Activated CD4-positive, alpha-beta T cell treated with anti-CD3 and anti-CD28 coated beads, Interleukin-2, amount 50 U/mL, for 16 hours (primary cell): Measurements from ENCODE around the gene CLIP1.
"Not testable (repeated sequence)": the region's sequence is repeated elsewhere in the genome, so short reads cannot be mapped to it uniquely, and the experiment has no call there.

Experiments
- DNase-seq: peaks from one replicate; pipeline ENCODE4 v3.0.0-alpha.2; 2020

Gene CLIP1

GRCh38 chr12:122421821-122422729, at the start of gene CLIP1:
TSS of gene CLIP1 (minus strand) at chr12:122422669. CDS start at chr12:122380452, 42,217 bp downstream.
- DNase-seq, result peak; percentile 60

DNA sequence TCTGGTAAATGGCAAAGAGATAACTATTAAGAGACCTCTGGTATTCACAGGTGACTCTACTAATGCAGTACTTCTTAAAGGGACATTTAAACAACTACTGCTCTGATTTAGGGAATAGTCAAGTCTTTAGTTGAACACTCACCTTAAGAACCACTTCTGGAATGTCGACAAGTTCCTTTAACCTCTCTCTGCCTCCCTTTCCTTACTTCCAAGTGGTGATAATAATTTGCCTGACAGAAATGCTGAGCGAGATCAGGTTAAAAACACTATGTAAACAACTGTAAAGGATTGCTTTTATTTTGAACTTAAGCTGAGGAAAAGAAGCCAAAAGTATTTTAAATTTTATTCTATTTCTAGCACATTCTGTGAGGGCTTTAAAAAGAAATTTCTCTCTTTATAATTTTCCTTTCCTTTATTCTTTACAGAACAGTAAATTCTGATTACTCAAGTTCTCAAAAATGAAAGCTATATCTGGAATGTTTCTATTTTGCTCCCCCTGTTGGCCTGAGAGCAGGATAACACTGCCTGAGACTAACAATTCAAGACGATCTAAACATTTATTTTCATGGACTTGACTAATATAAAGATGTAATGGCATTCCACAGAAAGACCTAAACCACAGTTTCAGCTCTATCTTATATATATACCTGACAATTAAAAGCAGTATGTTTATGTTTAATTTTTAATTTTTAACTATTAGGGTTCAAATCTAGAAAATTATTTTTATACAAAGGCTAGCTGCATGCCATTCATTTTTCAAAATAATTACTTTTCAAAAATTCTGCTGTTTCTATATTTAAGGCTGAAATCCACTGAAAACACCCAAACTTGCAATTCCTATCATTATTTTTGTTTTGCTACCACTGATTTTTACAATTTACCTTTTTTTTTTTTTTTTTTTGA, 49.1 kb upstream of the CLIP1 start:
- peak; percentile 58 for DNase-seq

DNA sequence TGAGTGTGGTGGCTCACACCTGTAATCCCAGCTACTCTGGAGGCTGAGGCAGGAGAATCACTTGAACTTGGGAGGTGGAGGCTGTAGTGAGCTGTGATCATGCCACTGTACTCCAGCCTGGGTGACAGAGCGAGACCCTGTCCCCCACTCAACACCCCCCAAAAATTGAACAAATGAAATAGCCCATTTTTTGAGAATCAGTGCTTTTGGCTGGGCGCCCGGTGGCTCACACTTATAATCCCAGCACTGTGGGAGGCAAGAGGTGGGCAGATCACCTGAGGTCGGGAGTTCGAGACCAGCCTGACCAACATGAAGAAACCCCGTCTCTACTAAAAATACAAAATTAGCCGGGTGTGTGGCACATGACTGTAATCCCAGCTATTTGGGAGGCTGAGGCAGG, 48.1 kb upstream of the CLIP1 start:
- DNase-seq, result not testable (repeated sequence)

DNA sequence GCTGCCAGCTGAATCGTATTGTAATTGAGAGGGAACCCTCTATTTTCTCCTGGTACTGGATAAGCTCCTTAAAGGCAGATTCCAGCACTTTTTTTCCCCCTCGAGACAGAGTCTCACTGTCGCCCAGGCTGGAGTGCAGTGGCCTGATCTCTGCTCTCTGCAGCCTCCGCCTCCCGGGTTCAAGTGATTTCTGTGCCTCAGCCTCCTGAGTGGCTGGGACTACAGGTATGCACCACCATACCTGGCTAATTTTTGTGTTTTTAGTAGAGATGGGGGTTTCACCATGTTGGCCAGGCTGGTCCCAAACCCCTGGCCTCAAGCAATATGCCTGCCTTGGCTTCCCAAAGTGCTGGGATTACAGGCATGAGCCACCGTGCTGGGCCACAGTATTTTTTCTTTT, 47.4 kb upstream of the CLIP1 start:
- not testable (repeated sequence) for DNase-seq

DNA sequence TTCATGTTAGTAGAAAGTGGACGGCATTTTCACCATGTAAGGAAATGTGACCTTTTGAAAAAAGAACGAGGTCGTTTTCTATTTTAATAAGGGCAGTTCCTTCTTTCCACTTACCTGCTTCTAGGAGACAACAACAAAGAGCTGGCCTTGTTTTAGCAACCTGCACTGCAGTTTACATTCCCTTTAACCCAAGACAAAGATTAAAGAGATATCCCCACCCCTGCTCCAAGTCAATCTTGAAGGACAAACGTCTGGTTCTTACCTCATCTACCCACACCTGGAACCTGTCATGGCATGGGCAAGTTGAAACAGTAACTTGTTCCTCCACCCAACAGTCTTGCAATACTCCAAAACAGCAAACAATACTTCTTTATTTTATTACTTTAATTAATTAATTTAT, 45.5 kb upstream of the CLIP1 start:
- DNase-seq, result no peak

DNA sequence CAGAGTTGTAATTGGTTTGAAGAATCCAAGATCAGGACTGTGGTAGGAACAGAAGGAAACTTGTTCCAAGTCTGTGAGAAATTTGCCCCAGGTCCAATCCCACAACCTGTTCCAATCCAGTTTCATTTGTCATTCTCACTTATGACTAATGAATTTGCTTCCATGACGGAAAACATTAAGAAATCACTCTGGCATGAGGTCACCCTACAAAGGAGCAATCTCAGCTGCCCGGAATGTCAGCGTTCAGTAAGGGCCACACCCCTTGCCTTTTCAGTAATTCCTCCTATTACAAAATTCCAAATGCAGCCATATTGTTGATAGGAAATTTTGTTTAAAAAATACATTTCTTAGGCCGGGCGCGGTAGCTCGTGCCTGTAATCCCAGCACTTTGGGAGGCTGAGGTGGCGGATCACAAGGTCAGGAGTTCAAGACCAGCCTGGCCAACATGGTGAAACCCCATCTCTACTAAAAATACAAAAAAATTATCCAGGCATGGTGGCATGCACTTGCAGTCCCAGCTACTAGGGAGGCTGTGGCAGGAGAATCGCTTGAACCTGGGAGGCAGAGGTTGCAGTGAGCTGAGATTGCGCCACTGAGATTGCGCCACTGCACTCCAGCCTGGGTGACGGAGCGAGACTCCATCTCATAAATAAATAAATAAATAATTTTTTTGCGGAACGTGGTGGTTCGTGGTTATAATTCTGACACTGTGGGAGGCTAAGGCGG, 42.0 kb upstream of the CLIP1 start:
- DNase-seq, result not testable (repeated sequence)

DNA sequence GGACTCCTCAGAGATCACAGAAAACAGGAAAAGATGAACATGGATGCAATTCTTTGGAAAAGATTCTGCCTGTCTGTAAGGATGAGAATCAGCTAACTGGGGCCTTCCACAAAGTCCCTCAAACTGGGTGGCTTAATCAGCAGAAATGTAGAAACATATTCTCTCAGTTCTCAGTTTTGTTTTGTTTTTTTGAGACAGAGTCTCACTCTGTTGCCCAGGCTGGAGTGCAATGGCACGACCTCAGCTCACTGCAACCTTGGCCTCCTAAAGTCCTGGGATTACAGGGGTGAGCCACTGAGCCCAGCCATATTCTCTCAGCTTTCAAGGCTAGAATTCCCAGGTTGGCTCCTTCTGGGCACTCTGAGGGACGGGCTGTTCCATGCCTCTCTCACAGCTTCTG, 38.2 kb upstream of the CLIP1 start:
- DNase-seq, result no peak

DNA sequence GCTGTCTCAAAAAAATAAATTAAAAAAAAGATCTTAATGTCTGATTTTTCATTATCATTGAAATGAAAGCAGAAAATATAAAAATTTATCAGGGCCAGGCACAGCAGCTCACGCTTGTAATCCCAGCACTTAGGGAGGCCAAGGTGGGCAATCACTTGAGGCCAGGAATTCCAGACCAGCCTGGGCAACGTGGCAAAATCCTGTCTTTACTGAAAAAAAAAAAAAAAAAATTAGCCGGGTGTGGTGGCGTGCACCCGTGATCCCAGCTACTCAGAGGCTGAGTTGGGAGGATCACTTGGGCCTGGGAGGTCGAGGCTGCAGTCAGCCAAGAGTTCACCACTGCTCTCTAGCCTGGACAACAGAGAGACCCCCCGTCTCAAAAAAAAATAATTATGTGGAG, 37.6 kb upstream of the CLIP1 start:
- no peak for DNase-seq

- no peak for DNase-seq
These were observed 36.7 kb upstream of the CLIP1 start for GRCh38 chr12:122459211-122459610.

DNA sequence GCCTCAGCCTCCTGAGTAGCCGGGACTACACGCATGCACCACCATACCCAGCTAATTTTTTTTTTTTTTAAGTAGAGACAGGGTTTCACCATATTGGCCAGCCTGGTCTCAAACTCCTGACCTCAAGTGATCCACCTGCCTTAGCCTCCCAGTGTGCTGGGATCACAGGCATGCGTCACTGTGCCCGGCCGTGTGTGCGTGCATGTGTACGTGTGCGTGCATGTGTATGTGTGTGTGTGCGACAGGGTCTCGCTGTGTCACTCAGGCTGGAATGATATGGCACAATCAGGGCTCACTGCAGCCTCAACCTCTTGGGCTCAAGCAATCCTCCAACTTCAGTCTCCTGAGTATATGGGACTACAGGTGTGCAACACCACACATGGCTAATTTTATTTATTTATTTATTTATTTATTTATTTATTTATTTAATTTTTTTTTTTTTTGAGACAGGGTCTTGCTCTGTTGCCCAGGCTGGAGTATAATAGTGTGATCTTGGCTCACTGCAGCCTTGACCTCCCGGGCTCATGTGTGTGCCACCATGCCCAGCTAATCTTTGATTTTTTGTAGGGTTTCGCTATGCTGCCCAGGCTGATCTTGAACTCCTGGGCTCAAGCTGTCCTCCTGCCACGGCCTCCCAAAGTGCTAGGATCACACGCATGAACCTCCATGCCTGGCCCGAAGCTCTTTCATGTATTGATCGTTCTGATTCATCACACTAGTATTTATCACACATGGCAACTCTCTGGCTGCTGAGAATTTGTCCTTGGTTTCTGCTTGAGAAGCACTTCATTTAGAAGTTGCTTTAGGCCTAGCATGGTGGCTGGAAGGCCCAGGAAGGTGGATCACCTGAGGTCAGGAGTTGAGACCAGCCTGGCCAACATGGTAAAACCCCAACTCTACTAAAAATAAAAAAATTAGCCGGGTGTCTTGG, 35.9 kb upstream of the CLIP1 start:
- no peak for DNase-seq

- no peak for DNase-seq
These were observed 35.2 kb upstream of the CLIP1 start for GRCh38 chr12:122457627-122458026.

DNA sequence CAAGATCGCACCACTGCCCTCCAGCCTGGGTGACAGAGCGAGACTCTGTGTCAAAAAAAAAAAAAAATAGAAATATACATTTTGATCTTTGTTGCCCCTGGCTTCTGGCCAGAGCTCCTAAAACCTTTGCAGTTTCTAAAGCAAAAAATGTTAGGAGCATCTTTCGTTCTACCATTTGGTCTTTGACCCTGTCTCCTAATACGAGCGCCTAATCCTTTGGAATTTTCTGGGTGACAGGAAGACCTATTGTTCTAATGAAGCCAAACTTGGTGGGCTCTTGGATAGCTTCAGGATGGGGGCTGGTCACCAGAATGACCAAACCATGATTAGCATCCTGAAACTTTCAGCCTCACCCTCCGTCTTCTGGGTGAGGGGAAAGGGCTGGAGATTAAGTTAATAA, 32.3 kb upstream of the CLIP1 start:
- no peak for DNase-seq

DNA sequence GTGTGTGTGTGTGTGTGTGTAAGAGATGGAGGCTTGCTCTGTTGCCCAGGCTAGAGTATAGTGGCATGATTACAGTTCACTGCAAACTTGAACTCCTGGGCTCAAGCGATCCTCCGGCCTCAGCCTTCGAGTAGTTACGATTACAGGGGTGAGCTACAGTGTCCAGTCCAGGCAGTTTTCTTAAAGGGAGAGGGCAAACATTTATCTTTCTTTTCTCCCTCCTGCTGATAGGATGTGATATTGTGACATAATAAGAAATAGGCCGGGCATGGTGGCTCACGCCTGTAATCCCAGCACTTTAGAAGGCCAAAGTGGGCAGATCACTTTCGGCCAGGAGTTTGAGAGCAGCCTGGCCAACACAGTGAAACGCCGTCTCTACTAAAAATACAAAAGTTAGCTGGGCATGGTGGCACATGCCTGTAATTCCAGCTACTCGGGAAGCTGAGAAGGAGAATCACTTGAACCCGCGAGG, 31.8 kb upstream of the CLIP1 start:
- no peak for DNase-seq

GRCh38 chr12:122452701-122453285, 30.3 kb upstream of the CLIP1 start:
- DNase-seq, result no peak

DNA sequence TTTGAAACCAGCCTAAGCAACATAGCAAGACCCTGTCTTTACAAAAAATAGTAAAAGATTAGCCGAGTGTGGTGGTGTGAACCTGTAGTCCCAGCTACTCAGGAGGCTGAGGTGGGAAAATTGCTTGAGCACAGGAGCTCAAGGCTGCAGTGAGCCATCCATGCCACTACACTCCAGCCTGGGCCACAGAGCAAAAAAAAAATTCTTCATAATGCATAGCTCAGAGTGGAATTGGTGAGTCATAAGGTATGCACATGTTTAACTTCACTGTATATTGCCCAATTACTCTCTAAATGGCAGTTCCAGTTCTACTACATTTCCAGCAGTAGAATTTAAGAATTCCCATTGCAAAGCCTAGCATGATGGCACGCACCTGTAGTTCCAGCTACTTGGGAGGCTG, 26.8 kb upstream of the CLIP1 start:
- DNase-seq, result peak; percentile 53

- not testable (repeated sequence) for DNase-seq
These were observed 25.4 kb upstream of the CLIP1 start for GRCh38 chr12:122447825-122448224.

GRCh38 chr12:122446390-122446789, 23.9 kb upstream of the CLIP1 start:
- DNase-seq, result not testable (repeated sequence)

DNA sequence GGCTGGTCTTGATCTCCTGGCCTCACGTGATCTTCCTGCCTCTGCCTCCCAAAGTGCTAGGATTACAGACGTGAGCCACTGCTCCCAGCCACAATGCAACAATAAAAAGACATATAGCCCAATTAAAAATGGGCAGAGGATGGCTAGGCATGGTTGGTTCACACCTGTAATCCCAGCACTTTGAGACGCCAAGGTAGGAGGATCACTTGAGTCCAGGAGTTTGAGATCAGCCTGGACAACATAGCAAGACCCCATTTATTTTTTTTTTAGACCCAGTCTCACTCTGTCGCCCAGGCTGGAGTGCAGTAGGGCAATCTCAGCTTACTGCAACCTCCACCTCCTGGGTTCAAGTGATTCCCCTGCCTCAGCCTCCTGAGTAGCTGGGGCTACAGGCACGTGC, 21.6 kb upstream of the CLIP1 start:
- DNase-seq, result not testable (repeated sequence)

GRCh38 chr12:122438822-122439221, 16.4 kb upstream of the CLIP1 start:
- DNase-seq, result not testable (repeated sequence)

DNA sequence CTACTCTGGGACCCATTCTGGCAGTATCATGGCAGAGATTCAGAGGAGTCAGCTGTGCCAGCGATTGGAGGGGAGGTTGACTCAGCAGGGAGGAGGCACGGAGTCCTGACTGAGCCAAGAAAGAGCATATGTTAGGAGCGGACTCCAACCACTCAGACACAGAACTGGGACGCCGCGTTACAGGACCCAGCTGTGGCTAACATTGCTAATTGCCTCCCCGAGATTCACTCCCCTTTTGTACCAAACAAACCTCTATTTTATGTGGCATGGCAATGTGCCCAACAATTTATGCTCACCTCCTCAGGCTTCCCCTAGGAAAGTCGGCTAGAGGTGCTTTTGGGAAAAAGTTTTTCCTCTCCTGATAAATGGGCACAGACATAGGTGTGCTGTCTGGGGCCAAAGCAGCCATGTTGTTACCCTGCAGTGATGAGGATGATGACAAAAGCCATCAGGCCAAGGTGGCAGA, 15.2 kb upstream of the CLIP1 start:
- DNase-seq, result no peak

GRCh38 chr12:122435186-122435585, 12.7 kb upstream of the CLIP1 start:
- no peak for DNase-seq
